ENCODE measurements around the gene COMMD8.

- TF ChIP-seq EZH2 (IDR thresholded peaks at IDR 0.05; ENCODE audit: insufficient read depth, poor library complexity, severe bottlenecking) = no peak
- no peak for TF ChIP-seq EZH2phosphoT487 (IDR thresholded peaks at IDR 0.05; ENCODE audit: insufficient read depth, low read depth)
Observed at GRCh38 chr4:47471591-47471990, 8.1 kb upstream of the COMMD8 start.

Data from GM23248 (cell line).